K562 (cell line): ENCODE measurements around the gene ZBTB22. TPM values are rescaled to one million over a fixed set of nuclear protein-coding genes. Genes with fewer than 3 reads are reported as not detected.

Source experiments
- ATF4 ChIP-seq: fragments of 450-650 bp; formaldehyde crosslinking; IDR thresholded peaks from 2 replicates; pipeline ENCODE4 v1.4.0; 2022; ENCODE audit warnings: mild to moderate bottlenecking, moderate library complexity
- CHD1 ChIP-seq: fragments of 200-600 bp; sonication (generic); IDR thresholded peaks from one replicate; pipeline ENCODE4 v1.6.1; 2012; ENCODE audit warnings: mild to moderate bottlenecking, moderate library complexity, low read length, inconsistent platforms
- CREM ChIP-seq: IDR thresholded peaks from 2 replicates; pipeline ENCODE4 v1.6.1; 2014; ENCODE audit warnings: antibody characterized with exemption, low read depth
- EP400 ChIP-seq: fragments of 450-650 bp; IDR thresholded peaks from 2 replicates; pipeline ENCODE4 v1.6.1; 2017; ENCODE audit warnings: antibody characterized with exemption, mild to moderate bottlenecking, moderate library complexity
- ETV1 ChIP-seq: fragments of 450-650 bp; conservative IDR thresholded peaks from 2 replicates; pipeline ENCODE4 v1.6.1; 2016; ENCODE audit warnings: missing genetic modification characterization, control low read depth, low read depth, missing compliant biosample characterization
- GABPA ChIP-seq: fragments of 200-800 bp; sonication (Bioruptor generic); conservative IDR thresholded peaks from 2 replicates; pipeline ENCODE4 v1.6.1; 2016; ENCODE audit warnings: low read depth, missing genetic modification characterization, missing compliant biosample characterization
- HIVEP1 ChIP-seq: fragments of 250-450 bp; sonication (Bioruptor Pico); IDR thresholded peaks from 2 replicates; pipeline ENCODE4 v1.4.0; 2020; ENCODE audit warnings: mild to moderate bottlenecking
- HMGXB4 ChIP-seq: sonication (generic); formaldehyde crosslinking; IDR thresholded peaks from 2 replicates; pipeline ENCODE4 v1.8.1; 2023; ENCODE audit warnings: mild to moderate bottlenecking, missing genetic modification reagents
- IRF9 ChIP-seq: fragments of 450-650 bp; IDR thresholded peaks from 2 replicates; pipeline ENCODE4 v1.6.1; 2016; ENCODE audit warnings: missing biosample characterization, missing genetic modification characterization
- OTX1 ChIP-seq: fragments of 450-650 bp; formaldehyde crosslinking; IDR thresholded peaks from 2 replicates; pipeline ENCODE4 v1.4.0; 2022; ENCODE audit warnings: mild to moderate bottlenecking
- POLR2G ChIP-seq: fragments of 200-400 bp; formaldehyde crosslinking; IDR thresholded peaks from 2 replicates; pipeline ENCODE4 v1.6.1; 2017; ENCODE audit warnings: low read depth, mild to moderate bottlenecking, antibody characterized with exemption, low read length, moderate library complexity
- RB1 ChIP-seq: fragments of 450-650 bp; IDR thresholded peaks from 2 replicates; pipeline ENCODE4 v1.6.1; 2017; ENCODE audit warnings: low read depth, mild to moderate bottlenecking
- YY1 ChIP-seq, 3 experiments: IDR thresholded peaks; 2 replicates each; pipeline ENCODE4 v1.6.1; 2011; ENCODE audit warnings: low read length in 2 of 3, mild to moderate bottlenecking in 2 of 3, moderate library complexity in 2 of 3, borderline replicate concordance in 1 of 3, control low read depth in 1 of 3, low read depth in 1 of 3; ENCODE audit not compliant: insufficient read depth in 3 of 3, insufficient replicate concordance in 2 of 3, control insufficient read depth in 1 of 3, insufficient read length in 1 of 3; ENCODE audit errors: extremely low read depth in 1 of 3
- ZBTB5 ChIP-seq: fragments of 450-650 bp; IDR thresholded peaks from 2 replicates; pipeline ENCODE4 v1.6.1; 2017; ENCODE audit warnings: antibody characterized with exemption
- ZFX ChIP-seq: sonication (generic); formaldehyde crosslinking; IDR thresholded peaks from 2 replicates; pipeline ENCODE4 v1.8.0; 2022; ENCODE audit warnings: mild to moderate bottlenecking, missing genetic modification reagents, moderate library complexity
- polyA plus RNA-seq, 8 experiments: library from polyadenylated mRNA; depleted of rRNA in 4 of 8; stranded (reverse) in 5 of 8; unstranded in 3 of 8; fragments of >200 nt; fragmentation: Nextera tagmentation in 2 of 8; fragmentation: Illumina TruSeq in 1 of 8; extraction: Ambion mirVana in 2 of 8; extraction: Trizol in 1 of 8; gene quantifications; 2 replicates each; pipeline versions ENCODE4 v1.2.1 to v1.2.3, GENCODE V29; 2011 to 2014; ENCODE audit warnings: inconsistent platforms in 1 of 8, missing spikeins in 1 of 8
- total RNA-seq, 7 experiments: library from RNA; depleted of rRNA in 6 of 7; stranded (reverse); fragments of >200 nt in 6 of 7; fragmentation: Illumina TruSeq in 2 of 7; extraction: Trizol in 2 of 7; gene quantifications; 2 replicates each; pipeline versions ENCODE4 v1.2.1 to v1.2.3, GENCODE V29; 2011 to 2021; ENCODE audit warnings: low replicate concordance in 1 of 7
- TF ChIP-seq, protein P1 (sequence below): IDR thresholded peaks from 3 replicates; pipeline ENCODE4 v1.6.1; 2011; ENCODE audit warnings: borderline replicate concordance, mild to moderate bottlenecking, moderate library complexity; ENCODE audit not compliant: insufficient read length; ENCODE audit errors: extremely low read depth

Gene ZBTB22
- total and polyA plus RNA-seq, 9 of the 15 experiments (the other 6 are each of a cell fraction or from before 2014, with no cell fraction given), result 0.21 to 11.9 (median 7.1) TPM

- TF ChIP-seq IRF9 (tag) (no peak), ETV1 (no peak), ZBTB5 (no peak), YY1 (IDR thresholded peaks at IDR 0.05; ENCODE audit: borderline replicate concordance in 1 of 3, control insufficient read depth in 1 of 3, extremely low read depth in 1 of 3, insufficient read depth in 3 of 3, insufficient read length in 1 of 3, insufficient replicate concordance in 2 of 3, low read depth in 1 of 3, low read length in 2 of 3) (peak in 1 of 3 experiments; percentile 70), CREM (peak; percentile 20; the same call in 1 of the 2 replicates), OTX1 (CRISPR knock-in tag) (0 out of 2 replicates have a peak, but pooled peaks have one; percentile 36), EP400 (peak; percentile 70), ATF4 (CRISPR knock-in tag) (no peak), HIVEP1 (CRISPR knock-in tag) (0 out of 2 replicates have a peak, but pooled peaks have one; percentile 68), CHD1 (peak; percentile 10), ZFX (CRISPR knock-in tag) (peak; percentile 85), RB1 (peak; percentile 51; the same call in 1 of the 2 replicates), POLR2G (peak; percentile 87), HMGXB4 (CRISPR knock-in tag) (0 out of 2 replicates have a peak, but pooled peaks have one; percentile 29), GABPA (0 out of 2 replicates have a peak, but pooled peaks have one; percentile 5)
- TF ChIP-seq, protein P1, sequence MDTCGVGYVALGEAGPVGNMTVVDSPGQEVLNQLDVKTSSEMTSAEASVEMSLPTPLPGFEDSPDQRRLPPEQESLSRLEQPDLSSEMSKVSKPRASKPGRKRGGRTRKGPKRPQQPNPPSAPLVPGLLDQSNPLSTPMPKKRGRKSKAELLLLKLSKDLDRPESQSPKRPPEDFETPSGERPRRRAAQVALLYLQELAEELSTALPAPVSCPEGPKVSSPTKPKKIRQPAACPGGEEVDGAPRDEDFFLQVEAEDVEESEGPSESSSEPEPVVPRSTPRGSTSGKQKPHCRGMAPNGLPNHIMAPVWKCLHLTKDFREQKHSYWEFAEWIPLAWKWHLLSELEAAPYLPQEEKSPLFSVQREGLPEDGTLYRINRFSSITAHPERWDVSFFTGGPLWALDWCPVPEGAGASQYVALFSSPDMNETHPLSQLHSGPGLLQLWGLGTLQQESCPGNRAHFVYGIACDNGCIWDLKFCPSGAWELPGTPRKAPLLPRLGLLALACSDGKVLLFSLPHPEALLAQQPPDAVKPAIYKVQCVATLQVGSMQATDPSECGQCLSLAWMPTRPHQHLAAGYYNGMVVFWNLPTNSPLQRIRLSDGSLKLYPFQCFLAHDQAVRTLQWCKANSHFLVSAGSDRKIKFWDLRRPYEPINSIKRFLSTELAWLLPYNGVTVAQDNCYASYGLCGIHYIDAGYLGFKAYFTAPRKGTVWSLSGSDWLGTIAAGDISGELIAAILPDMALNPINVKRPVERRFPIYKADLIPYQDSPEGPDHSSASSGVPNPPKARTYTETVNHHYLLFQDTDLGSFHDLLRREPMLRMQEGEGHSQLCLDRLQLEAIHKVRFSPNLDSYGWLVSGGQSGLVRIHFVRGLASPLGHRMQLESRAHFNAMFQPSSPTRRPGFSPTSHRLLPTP, result peak; percentile 18
These were observed 3.6 kb downstream of the ZBTB22 start, which contains the start of gene TAPBP (continued) for GRCh38 chr6:33313709-33314514.
